ENCODE results near the gene CEP63.
"Not testable (repeated sequence)": the region's sequence is repeated elsewhere in the genome, so short reads cannot be mapped to it uniquely, and the experiment has no call there.

Gene CEP63

GRCh38 chr3:134559591-134559990 is 73.7 kb downstream of the CEP63 start:
- no peak overlapping the region for H3K4me3 ChIP-seq (ENCODE audit: low read depth, low read length)
- H3K36me3 ChIP-seq (ENCODE audit: control insufficient read depth, insufficient read depth, low read length): no peaks in the 10 kb centered on the region
- no peak overlapping the region for H3K9ac ChIP-seq (ENCODE audit: low read depth, low read length)
- no peaks in the 10 kb centered on the region for H3K27me3 ChIP-seq (ENCODE audit: control insufficient read depth, insufficient read depth, low read length)
- no peaks in the 10 kb centered on the region for H3K9me3 ChIP-seq (ENCODE audit: control insufficient read depth, insufficient read depth, low read length)
- no peaks in the 10 kb centered on the region for H3K4me1 ChIP-seq (ENCODE audit: control insufficient read depth, insufficient read depth, low read length)

GRCh38 chr3:134562055-134562454 is 76.2 kb downstream of the CEP63 start:
- H3K4me1 ChIP-seq (ENCODE audit: control insufficient read depth, insufficient read depth, low read length): no peaks in the 10 kb centered on the region
- no peak overlapping the region for H3K4me3 ChIP-seq (ENCODE audit: low read depth, low read length)
- no peaks in the 10 kb centered on the region for H3K27me3 ChIP-seq (ENCODE audit: control insufficient read depth, insufficient read depth, low read length)
- no peak overlapping the region for H3K9ac ChIP-seq (ENCODE audit: low read depth, low read length)
- no peaks in the 10 kb centered on the region for H3K9me3 ChIP-seq (ENCODE audit: control insufficient read depth, insufficient read depth, low read length)
- no peaks in the 10 kb centered on the region for H3K36me3 ChIP-seq (ENCODE audit: control insufficient read depth, insufficient read depth, low read length)

DNA sequence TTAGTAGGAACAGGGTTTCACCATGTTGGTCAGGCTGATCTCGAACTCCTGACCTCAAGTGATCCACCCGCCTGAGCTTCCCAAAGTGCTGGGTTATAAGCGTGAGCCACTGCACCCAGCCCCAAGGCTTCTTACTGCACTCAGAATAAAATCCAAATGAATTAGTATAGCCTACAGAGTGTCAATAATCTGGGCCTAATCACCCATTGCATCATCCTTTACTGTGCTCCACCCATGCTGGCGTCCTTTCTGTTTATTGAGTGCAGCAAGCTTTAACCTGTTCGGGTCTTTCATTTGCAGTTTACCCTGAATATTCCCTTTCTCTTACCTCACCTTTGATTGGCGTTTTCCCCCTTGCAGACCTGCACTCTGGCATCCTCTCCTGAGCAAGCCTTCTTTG is 77.7 kb downstream of the CEP63 start:
- Histone ChIP-seq H3K4me1 (ENCODE audit: control insufficient read depth, insufficient read depth, low read length) (no peaks in the 10 kb centered on the region), H3K27me3 (ENCODE audit: control insufficient read depth, insufficient read depth, low read length) (no peaks in the 10 kb centered on the region), H3K9me3 (ENCODE audit: control insufficient read depth, insufficient read depth, low read length) (no peaks in the 10 kb centered on the region), H3K9ac (ENCODE audit: low read depth, low read length) (no peak overlapping the region), H3K36me3 (ENCODE audit: control insufficient read depth, insufficient read depth, low read length) (no peaks in the 10 kb centered on the region), H3K4me3 (ENCODE audit: low read depth, low read length) (no peak overlapping the region)

DNA sequence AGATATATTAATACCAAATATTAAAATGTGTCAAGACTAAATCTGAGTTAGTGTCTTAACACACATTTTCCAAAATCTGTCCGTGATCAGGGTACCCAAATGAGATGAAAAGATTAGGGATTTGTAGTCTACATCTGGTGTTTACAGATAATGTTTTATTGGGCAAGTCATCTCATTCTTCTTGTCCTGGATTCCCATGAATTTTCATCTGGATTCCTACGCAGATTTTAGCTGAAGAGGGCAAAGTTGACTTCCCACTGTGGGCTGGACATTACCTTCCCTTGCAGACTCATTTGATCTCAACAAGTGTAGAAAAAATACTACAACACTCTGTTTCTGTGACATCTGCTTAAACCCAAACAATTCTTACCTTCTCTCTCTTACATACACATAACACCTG is 79.1 kb downstream of the CEP63 start:
- no peaks in the 10 kb centered on the region for H3K4me1 ChIP-seq (ENCODE audit: control insufficient read depth, insufficient read depth, low read length)
- no peaks in the 10 kb centered on the region for H3K36me3 ChIP-seq (ENCODE audit: control insufficient read depth, insufficient read depth, low read length)
- H3K27me3 ChIP-seq (ENCODE audit: control insufficient read depth, insufficient read depth, low read length): no peaks in the 10 kb centered on the region

DNA sequence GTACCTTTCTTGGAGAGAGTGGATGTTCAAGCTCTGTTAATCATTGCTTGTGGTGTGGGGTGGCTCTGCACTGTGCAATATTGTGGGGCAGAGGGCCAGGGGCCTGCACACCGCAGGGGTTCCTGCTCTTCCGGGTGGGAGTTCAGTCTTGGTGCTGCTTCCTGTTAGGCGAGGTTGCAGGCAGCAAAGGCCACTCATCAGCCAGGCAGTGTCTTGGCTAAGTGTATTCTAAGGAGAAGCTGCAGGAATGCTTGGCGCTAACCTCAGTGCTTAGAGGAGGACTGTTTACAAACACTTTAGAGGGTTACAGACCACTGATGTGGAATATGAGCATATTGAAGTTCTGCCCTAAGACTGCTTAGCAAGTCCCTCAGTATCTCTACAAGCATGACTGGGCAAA is 81.7 kb downstream of the CEP63 start:
- Histone ChIP-seq H3K4me1 (ENCODE audit: control insufficient read depth, insufficient read depth, low read length) (no peaks in the 10 kb centered on the region), H3K4me3 (ENCODE audit: low read depth, low read length) (no peak overlapping the region), H3K9me3 (ENCODE audit: control insufficient read depth, insufficient read depth, low read length) (no peaks in the 10 kb centered on the region), H3K9ac (ENCODE audit: low read depth, low read length) (no peak overlapping the region), H3K36me3 (ENCODE audit: control insufficient read depth, insufficient read depth, low read length) (no peaks in the 10 kb centered on the region), H3K27me3 (ENCODE audit: control insufficient read depth, insufficient read depth, low read length) (no peaks in the 10 kb centered on the region)

More for the DNA sequence above, 79.1 kb downstream of the CEP63 start:
- Histone ChIP-seq H3K9me3 (ENCODE audit: control insufficient read depth, insufficient read depth, low read length) (no peaks in the 10 kb centered on the region), H3K9ac (ENCODE audit: low read depth, low read length) (no peak overlapping the region), H3K4me3 (ENCODE audit: low read depth, low read length) (no peak overlapping the region)

DNA sequence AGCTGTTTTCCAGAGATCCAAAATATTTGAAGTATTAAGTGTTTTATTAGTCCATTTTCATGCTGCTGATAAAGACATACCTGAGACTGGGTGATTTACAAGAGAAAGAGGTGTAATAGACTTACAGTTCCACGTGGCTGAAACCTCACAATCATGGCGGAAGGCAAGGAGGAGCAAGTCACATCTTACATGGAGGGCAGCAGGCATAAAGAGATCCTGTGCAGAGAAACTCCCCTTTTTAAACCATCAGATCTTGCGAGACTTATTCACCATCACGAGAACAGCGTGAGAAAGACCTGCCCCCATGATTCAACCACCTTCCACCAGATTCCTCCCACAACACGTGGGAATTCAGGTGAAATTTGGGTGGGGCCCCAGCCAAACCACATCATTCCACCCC is 82.9 kb downstream of the CEP63 start:
- Histone ChIP-seq H3K4me1 (ENCODE audit: control insufficient read depth, insufficient read depth, low read length) (no peaks in the 10 kb centered on the region), H3K27me3 (ENCODE audit: control insufficient read depth, insufficient read depth, low read length) (no peaks in the 10 kb centered on the region), H3K36me3 (ENCODE audit: control insufficient read depth, insufficient read depth, low read length) (no peaks in the 10 kb centered on the region), H3K9ac (ENCODE audit: low read depth, low read length) (no peak overlapping the region), H3K9me3 (ENCODE audit: control insufficient read depth, insufficient read depth, low read length) (no peaks in the 10 kb centered on the region), H3K4me3 (ENCODE audit: low read depth, low read length) (no peak overlapping the region)

- not testable (repeated sequence) for H3K27me3 ChIP-seq (ENCODE audit: control insufficient read depth, insufficient read depth, low read length); H3K9ac ChIP-seq (ENCODE audit: low read depth, low read length); H3K9me3 ChIP-seq (ENCODE audit: control insufficient read depth, insufficient read depth, low read length); H3K4me1 ChIP-seq (ENCODE audit: control insufficient read depth, insufficient read depth, low read length); H3K4me3 ChIP-seq (ENCODE audit: low read depth, low read length); H3K36me3 ChIP-seq (ENCODE audit: control insufficient read depth, insufficient read depth, low read length)
Measured at GRCh38 chr3:134569899-134570298, 84.0 kb downstream of the CEP63 start.

DNA sequence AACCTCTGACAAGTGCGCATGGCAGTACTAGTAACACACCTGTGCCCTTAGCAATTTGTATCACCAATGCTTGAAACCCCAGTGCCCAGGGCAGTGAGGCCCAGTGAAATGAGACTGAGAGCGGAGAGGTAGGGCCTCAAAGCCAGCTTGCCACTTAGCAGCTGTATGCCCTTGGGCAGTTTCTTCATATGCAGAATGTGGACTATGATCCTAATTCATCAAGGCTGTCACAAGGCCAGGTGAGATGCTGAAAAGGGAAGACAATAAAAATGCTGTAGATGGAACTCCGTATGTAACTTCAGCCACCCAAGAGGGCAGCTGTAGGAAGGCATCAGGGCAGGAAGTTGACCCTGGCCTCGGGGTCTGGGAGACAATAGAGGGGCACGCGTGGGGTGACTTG is 90.6 kb downstream of the CEP63 start:
- H3K27me3 ChIP-seq (ENCODE audit: control insufficient read depth, insufficient read depth, low read length): no peaks in the 10 kb centered on the region
- H3K4me1 ChIP-seq (ENCODE audit: control insufficient read depth, insufficient read depth, low read length): no peaks in the 10 kb centered on the region
- H3K9ac ChIP-seq (ENCODE audit: low read depth, low read length): no peak overlapping the region
- H3K9me3 ChIP-seq (ENCODE audit: control insufficient read depth, insufficient read depth, low read length): no peaks in the 10 kb centered on the region
- H3K36me3 ChIP-seq (ENCODE audit: control insufficient read depth, insufficient read depth, low read length): no peaks in the 10 kb centered on the region
- no peak overlapping the region for H3K4me3 ChIP-seq (ENCODE audit: low read depth, low read length)

DNA sequence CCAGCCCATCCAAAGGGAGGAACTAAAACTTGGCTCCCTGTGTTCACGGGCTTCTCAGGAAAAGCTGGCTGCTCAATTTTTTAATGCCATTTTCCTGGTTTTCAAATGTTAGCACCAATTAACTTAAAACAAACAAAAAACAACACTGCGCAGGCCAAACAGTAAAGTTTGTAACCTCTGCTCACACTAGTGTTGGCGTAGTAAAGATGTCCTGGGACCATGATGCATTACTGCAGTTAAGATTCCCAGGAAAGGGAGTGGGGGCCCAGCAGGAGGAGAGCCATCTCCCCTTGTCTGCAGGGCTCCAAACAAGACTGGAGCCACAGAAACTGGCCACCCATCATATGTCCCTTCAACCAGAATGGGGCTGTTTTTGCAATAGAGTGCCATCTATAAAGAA is 91.0 kb downstream of the CEP63 start:
- H3K36me3 ChIP-seq (ENCODE audit: control insufficient read depth, insufficient read depth, low read length): no peaks in the 10 kb centered on the region
- H3K4me1 ChIP-seq (ENCODE audit: control insufficient read depth, insufficient read depth, low read length): no peaks in the 10 kb centered on the region
- no peaks in the 10 kb centered on the region for H3K27me3 ChIP-seq (ENCODE audit: control insufficient read depth, insufficient read depth, low read length)
- H3K4me3 ChIP-seq (ENCODE audit: low read depth, low read length): no peak overlapping the region
- no peak overlapping the region for H3K9ac ChIP-seq (ENCODE audit: low read depth, low read length)
- H3K9me3 ChIP-seq (ENCODE audit: control insufficient read depth, insufficient read depth, low read length): no peaks in the 10 kb centered on the region

DNA sequence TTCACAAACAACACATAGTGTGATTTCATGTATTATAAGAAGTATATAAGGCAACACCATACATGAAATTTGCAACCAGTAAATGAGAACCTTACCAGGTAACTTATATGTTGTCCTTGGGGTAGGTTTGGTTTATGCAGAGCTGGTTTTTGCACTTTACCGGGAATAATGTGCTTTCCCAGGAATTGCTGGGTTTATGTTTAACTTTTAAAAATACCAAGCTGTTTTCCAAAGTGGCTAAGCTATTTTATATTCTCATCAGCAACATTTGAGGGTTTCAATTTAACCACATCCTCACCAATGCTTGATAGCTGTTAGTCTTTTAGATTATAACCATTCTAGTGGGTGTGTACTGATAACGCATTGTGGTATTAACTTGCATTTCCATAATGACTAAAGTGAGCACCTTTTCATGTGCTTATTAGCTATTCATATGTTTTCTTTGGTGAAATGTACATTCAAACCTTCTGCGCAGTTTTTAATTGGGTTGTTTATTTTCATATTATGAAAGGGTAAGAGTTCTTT is 93.3 kb downstream of the CEP63 start:
- H3K9ac ChIP-seq (ENCODE audit: low read depth, low read length): no peak overlapping the region
- no peaks in the 10 kb centered on the region for H3K36me3 ChIP-seq (ENCODE audit: control insufficient read depth, insufficient read depth, low read length)
- no peaks in the 10 kb centered on the region for H3K9me3 ChIP-seq (ENCODE audit: control insufficient read depth, insufficient read depth, low read length)
- no peaks in the 10 kb centered on the region for H3K4me1 ChIP-seq (ENCODE audit: control insufficient read depth, insufficient read depth, low read length)
- no peaks in the 10 kb centered on the region for H3K27me3 ChIP-seq (ENCODE audit: control insufficient read depth, insufficient read depth, low read length)
- H3K4me3 ChIP-seq (ENCODE audit: low read depth, low read length): no peak overlapping the region

- Histone ChIP-seq H3K9ac (ENCODE audit: low read depth, low read length) (no peak overlapping the region), H3K9me3 (ENCODE audit: control insufficient read depth, insufficient read depth, low read length) (no peaks in the 10 kb centered on the region), H3K4me3 (ENCODE audit: low read depth, low read length) (no peak overlapping the region), H3K4me1 (ENCODE audit: control insufficient read depth, insufficient read depth, low read length) (no peaks in the 10 kb centered on the region), H3K27me3 (ENCODE audit: control insufficient read depth, insufficient read depth, low read length) (no peaks in the 10 kb centered on the region), H3K36me3 (ENCODE audit: control insufficient read depth, insufficient read depth, low read length) (no peaks in the 10 kb centered on the region)
Measured at GRCh38 chr3:134590766-134591165, 104.9 kb downstream of the CEP63 start.

GRCh38 chr3:134592806-134593205 is 106.9 kb downstream of the CEP63 start:
- no peaks in the 10 kb centered on the region for H3K9me3 ChIP-seq (ENCODE audit: control insufficient read depth, insufficient read depth, low read length)
- no peaks in the 10 kb centered on the region for H3K27me3 ChIP-seq (ENCODE audit: control insufficient read depth, insufficient read depth, low read length)
- H3K36me3 ChIP-seq (ENCODE audit: control insufficient read depth, insufficient read depth, low read length): no peaks in the 10 kb centered on the region
- H3K9ac ChIP-seq (ENCODE audit: low read depth, low read length): no peak overlapping the region
- H3K4me1 ChIP-seq (ENCODE audit: control insufficient read depth, insufficient read depth, low read length): no peaks in the 10 kb centered on the region
- no peak overlapping the region for H3K4me3 ChIP-seq (ENCODE audit: low read depth, low read length)

GRCh38 chr3:134594331-134594741 is 108.5 kb downstream of the CEP63 start:
- Histone ChIP-seq H3K4me3 (ENCODE audit: low read depth, low read length) (no peak overlapping the region), H3K9me3 (ENCODE audit: control insufficient read depth, insufficient read depth, low read length) (no peaks in the 10 kb centered on the region), H3K4me1 (ENCODE audit: control insufficient read depth, insufficient read depth, low read length) (no peaks in the 10 kb centered on the region), H3K9ac (ENCODE audit: low read depth, low read length) (no peak overlapping the region), H3K27me3 (ENCODE audit: control insufficient read depth, insufficient read depth, low read length) (no peaks in the 10 kb centered on the region), H3K36me3 (ENCODE audit: control insufficient read depth, insufficient read depth, low read length) (no peaks in the 10 kb centered on the region)
